Calu3 (cell line): ENCODE measurements around the gene CLCN1. TPM values are rescaled to one million over a fixed set of nuclear protein-coding genes. Genes with fewer than 3 reads are reported as not detected.

Source experiments
- BruUV-seq: library from RNA; stranded (reverse); fragments of 400-500 nt; replicated peaks from 2 replicates; lab custom pipeline; 2021; lab: Mats Ljungman, UMichigan
- CTCF ChIA-PET: fragments of 300-600 bp; sonication (Branson Sonifier 250); formaldehyde crosslinking; loops from one replicate; lab custom pipeline; 2022; ENCODE audit warnings: antibody characterized with exemption; lab: Charles Lee
- DNase-seq: peaks from one replicate; pipeline ENCODE4 v3.0.0; 2022
- H3K27ac Mint-ChIP-seq: one replicate; pipeline ENCODE4 v1.8.0; 2022; ENCODE audit warnings: mixed read lengths; ENCODE audit not compliant: unreplicated experiment
- H3K27me3 Mint-ChIP-seq: one replicate; pipeline ENCODE4 v1.8.0; 2022; ENCODE audit warnings: mixed read lengths; ENCODE audit not compliant: unreplicated experiment
- H3K36me3 Mint-ChIP-seq: one replicate; pipeline ENCODE4 v1.8.0; 2022; ENCODE audit warnings: mild to moderate bottlenecking, moderate library complexity, mixed read lengths; ENCODE audit not compliant: insufficient read depth, unreplicated experiment
- H3K4me1 Mint-ChIP-seq: one replicate; pipeline ENCODE4 v1.8.0; 2022; ENCODE audit warnings: mild to moderate bottlenecking, low read depth, mixed read lengths; ENCODE audit not compliant: unreplicated experiment
- H3K4me3 Mint-ChIP-seq: one replicate; pipeline ENCODE4 v1.8.0; 2022; ENCODE audit warnings: mild to moderate bottlenecking, low read depth, moderate library complexity, mixed read lengths; ENCODE audit not compliant: unreplicated experiment
- H3K9me3 Mint-ChIP-seq: one replicate; pipeline ENCODE4 v1.8.0; 2022; ENCODE audit warnings: low read depth, mixed read lengths; ENCODE audit not compliant: unreplicated experiment
- intact Hi-C: fragments of 100-400 bp; cut with micrococcal nuclease; formaldehyde crosslinking; loops from one replicate; pipeline ENCODE4 v1.10.0; 2022; ENCODE audit not compliant: unreplicated experiment
- microRNA-seq: library from miRNA; unstranded; fragments of <30 nt; microRNA quantifications from one replicate; pipeline ENCODE4 v1.2.0, GENCODE V29; 2022
- total RNA-seq: library from RNA; stranded (reverse); gene quantifications from 2 replicates; pipeline ENCODE4 v1.2.3, GENCODE V29; 2022
- TF ChIP-seq, protein P1 (sequence below): fragments of 200-600 bp; IDR thresholded peaks from one replicate; pipeline ENCODE4 v1.8.0; 2022; ENCODE audit warnings: antibody characterized with exemption; ENCODE audit not compliant: unreplicated experiment

The CLCN1 gene
- total RNA-seq, 1 experiment from 2014 or later: 0.61 TPM

DNA sequence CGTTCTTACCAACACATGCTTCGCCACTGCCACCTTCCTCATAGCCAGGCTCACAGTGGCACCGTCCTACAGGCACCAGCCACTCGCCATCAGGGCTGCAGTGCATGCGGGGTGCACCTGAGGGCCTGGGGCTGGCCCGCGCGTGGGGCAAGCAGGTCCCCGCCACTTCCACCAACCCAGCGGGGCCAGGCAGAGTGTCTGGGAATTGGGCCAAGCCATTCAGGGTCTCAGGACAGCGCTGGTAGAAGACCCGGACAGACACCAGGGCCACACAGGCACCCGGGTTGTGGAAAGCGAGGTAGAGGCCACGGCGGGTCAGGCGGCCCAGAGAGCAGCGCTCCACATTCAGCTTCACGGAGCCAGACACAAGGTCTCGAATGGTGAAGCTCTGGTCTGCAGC lies 83.7 kb downstream of the CLCN1 start:
- no peak overlapping the region for H3K27ac Mint-ChIP-seq
- no TSS peak for BruUV-seq
- H3K27me3 Mint-ChIP-seq: no peaks in the 10 kb centered on the region
- TF ChIP-seq, protein P1, sequence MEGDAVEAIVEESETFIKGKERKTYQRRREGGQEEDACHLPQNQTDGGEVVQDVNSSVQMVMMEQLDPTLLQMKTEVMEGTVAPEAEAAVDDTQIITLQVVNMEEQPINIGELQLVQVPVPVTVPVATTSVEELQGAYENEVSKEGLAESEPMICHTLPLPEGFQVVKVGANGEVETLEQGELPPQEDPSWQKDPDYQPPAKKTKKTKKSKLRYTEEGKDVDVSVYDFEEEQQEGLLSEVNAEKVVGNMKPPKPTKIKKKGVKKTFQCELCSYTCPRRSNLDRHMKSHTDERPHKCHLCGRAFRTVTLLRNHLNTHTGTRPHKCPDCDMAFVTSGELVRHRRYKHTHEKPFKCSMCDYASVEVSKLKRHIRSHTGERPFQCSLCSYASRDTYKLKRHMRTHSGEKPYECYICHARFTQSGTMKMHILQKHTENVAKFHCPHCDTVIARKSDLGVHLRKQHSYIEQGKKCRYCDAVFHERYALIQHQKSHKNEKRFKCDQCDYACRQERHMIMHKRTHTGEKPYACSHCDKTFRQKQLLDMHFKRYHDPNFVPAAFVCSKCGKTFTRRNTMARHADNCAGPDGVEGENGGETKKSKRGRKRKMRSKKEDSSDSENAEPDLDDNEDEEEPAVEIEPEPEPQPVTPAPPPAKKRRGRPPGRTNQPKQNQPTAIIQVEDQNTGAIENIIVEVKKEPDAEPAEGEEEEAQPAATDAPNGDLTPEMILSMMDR: no peak
- no peaks in the 10 kb centered on the region for H3K4me1 Mint-ChIP-seq
- peaks cover 22% of the 10 kb centered on the region for H3K36me3 Mint-ChIP-seq
- intact Hi-C loops: no loop called here
- no peak for DNase-seq
- H3K9me3 Mint-ChIP-seq: no peaks in the 10 kb centered on the region
- CTCF ChIA-PET: no interaction called here
- H3K4me3 Mint-ChIP-seq: no peak overlapping the region

DNA sequence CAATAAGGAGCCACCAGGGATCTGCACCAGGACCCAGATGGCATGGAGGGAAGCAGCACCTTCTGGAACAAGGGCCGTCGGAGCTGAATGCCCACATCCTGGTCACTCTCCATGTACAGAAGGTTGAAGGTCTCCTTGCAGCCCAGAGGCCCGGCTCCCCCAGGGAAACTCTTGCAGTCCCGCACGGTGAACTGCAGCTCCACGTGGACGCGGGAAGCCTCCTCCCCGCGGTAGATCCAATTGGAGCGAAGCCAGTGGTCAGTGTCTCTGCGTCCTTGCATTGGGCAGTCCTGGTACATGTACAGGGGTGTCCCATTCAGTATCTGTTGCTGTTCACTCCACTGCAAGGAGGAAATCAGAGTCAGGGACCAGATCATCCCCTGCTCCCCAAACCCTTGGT lies 85.4 kb downstream of the CLCN1 start:
- Mint-ChIP-seq H3K9me3 (no peaks in the 10 kb centered on the region), H3K4me1 (no peaks in the 10 kb centered on the region), H3K36me3 (peaks cover 14% of the 10 kb centered on the region), H3K4me3 (no peak overlapping the region), H3K27me3 (no peaks in the 10 kb centered on the region), H3K27ac (no peak overlapping the region)
- intact Hi-C loops: no loop called here
- TF ChIP-seq, protein P1: no peak
- no TSS peak for BruUV-seq
- no peak for DNase-seq
- CTCF ChIA-PET: interaction anchor here (1.4 kb wide), 1 partner anchor 8 kb away, joined by 3 read pairs; no protein-coding TSS in a partner anchor

Small RNA genes lying within 50 kb of the gene (microRNA-seq; reads per million reads assigned to microRNA genes)
- gene MIR6892: 1.4 reads per million

Other genes starting within 250 kb of the CLCN1 start
- gene PIP, start 184.0 kb upstream of the CLCN1 start, total RNA-seq: not detected in 2 replicates
- not detected in 2 replicates for gene TAS2R39, start 132.7 kb upstream of the CLCN1 start, total RNA-seq
- gene TAS2R40, start 94.1 kb upstream of the CLCN1 start, total RNA-seq: not detected in 2 replicates
- gene GSTK1, start 52.7 kb upstream of the CLCN1 start, total RNA-seq: 109 and 116 TPM in 2 replicates
- gene TMEM139, start 31.2 kb upstream of the CLCN1 start, total RNA-seq: 48.4 and 49.3 TPM in 2 replicates
- 51.3 and 53.8 TPM in 2 replicates for gene CASP2, start 27.8 kb upstream of the CLCN1 start, total RNA-seq
- gene FAM131B, start 46.6 kb downstream of the CLCN1 start, total RNA-seq: 0.19 and 1.2 TPM in 2 replicates
- gene ZYX, start 65.2 kb downstream of the CLCN1 start, total RNA-seq: 114 and 119 TPM in 2 replicates
- gene EPHA1, start 92.7 kb downstream of the CLCN1 start, total RNA-seq: 21.6 and 23.6 TPM in 2 replicates
- not detected in 2 replicates for gene TAS2R60, start 127.3 kb downstream of the CLCN1 start, total RNA-seq
- not detected in 2 replicates for gene TAS2R41, start 161.8 kb downstream of the CLCN1 start, total RNA-seq